Measurements from ENCODE around the gene HP. TPM values are rescaled to one million over a fixed set of nuclear protein-coding genes. Genes with fewer than 3 reads are reported as not detected.
A peak's percentile ranks its signal among the peaks of the same experiment; 100 is the strongest.

Gene HP
- total RNA-seq, 1 donor from 2014 or later, result not detected

- peak; percentile 80 to 87 for DNase-seq (ENCODE audit: low spot score in 2 of 2, unreplicated experiment in 2 of 2)
- Mint-ChIP-seq H3K9me3 (no peaks in the 10 kb centered on the region), H3K27me3 (ENCODE audit: low read depth) (no peaks in the 10 kb centered on the region), H3K4me3 (peak within 1 kb of the TSS; percentile 98), H3K4me1 (peaks cover 26% of the 10 kb centered on the region), H3K27ac (peak within 1 kb of the TSS; percentile 97), H3K36me3 (peaks cover 19% of the 10 kb centered on the region)
- TF ChIP-seq CTCF (IDR thresholded peaks at IDR 0.05; ENCODE audit: unreplicated experiment), result no peak
Observed at GRCh38 chr16:72093448-72094265, 39.4 kb downstream of the HP start, which contains the start of the genes DHX38 and TXNL4B. Gene DHX38, plus strand, starts transcription at chr16:72093847. Its CDS starts 2,311 bp downstream, at chr16:72096158. Gene TXNL4B, minus strand, starts transcription at chr16:72093620. Its CDS starts 2,871 bp downstream, at chr16:72090749.

GRCh38 chr16:72094266-72094610, 39.9 kb downstream of the HP start:
- no peak for TF ChIP-seq CTCF (IDR thresholded peaks at IDR 0.05; ENCODE audit: unreplicated experiment)
- DNase-seq (ENCODE audit: low spot score in 2 of 2, unreplicated experiment in 2 of 2), result no peak
- peaks cover 26% of the 10 kb centered on the region for H3K4me1 Mint-ChIP-seq
- H3K27me3 Mint-ChIP-seq (ENCODE audit: low read depth), result no peaks in the 10 kb centered on the region
- peak overlapping the region; percentile 97 for H3K27ac Mint-ChIP-seq
- peaks cover 16% of the 10 kb centered on the region for H3K36me3 Mint-ChIP-seq
- peak overlapping the region; percentile 98 for H3K4me3 Mint-ChIP-seq
- no peaks in the 10 kb centered on the region for H3K9me3 Mint-ChIP-seq

DNA sequence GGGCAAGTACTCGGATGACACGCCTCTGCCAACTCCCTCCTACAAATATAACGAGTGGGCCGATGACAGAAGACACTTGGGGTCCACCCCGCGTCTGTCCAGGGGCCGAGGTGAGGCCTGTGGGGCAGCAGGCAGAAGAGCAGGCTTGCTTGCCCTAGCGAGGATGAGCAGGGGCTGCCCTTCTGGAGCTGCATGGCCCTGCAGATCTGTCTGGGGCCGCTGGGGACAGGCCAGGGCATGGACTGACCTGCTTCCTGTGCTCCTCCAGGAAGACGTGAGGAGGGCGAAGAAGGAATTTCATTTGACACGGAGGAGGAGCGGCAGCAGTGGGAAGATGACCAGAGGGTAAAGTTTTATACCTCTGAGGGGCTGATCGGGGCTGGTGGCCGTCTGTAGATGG, 44.6 kb downstream of the HP start:
- H3K4me3 Mint-ChIP-seq, result no peak overlapping the region
- TF ChIP-seq CTCF (IDR thresholded peaks at IDR 0.05; ENCODE audit: unreplicated experiment), result no peak
- no peaks in the 10 kb centered on the region for H3K9me3 Mint-ChIP-seq
- peaks cover 7% of the 10 kb centered on the region for H3K4me1 Mint-ChIP-seq
- no peak for DNase-seq (ENCODE audit: low spot score in 2 of 2, unreplicated experiment in 2 of 2)
- no peaks in the 10 kb centered on the region for H3K27me3 Mint-ChIP-seq (ENCODE audit: low read depth)
- no peak overlapping the region for H3K27ac Mint-ChIP-seq
- peaks cover 24% of the 10 kb centered on the region for H3K36me3 Mint-ChIP-seq

GRCh38 chr16:72099377-72099818, 45.1 kb downstream of the HP start:
- DNase-seq (ENCODE audit: low spot score in 2 of 2, unreplicated experiment in 2 of 2), result peak in 1 of 2 experiments; percentile 49
- Mint-ChIP-seq H3K36me3 (peaks cover 29% of the 10 kb centered on the region), H3K27me3 (ENCODE audit: low read depth) (no peaks in the 10 kb centered on the region), H3K27ac (no peak overlapping the region), H3K4me1 (peaks cover 7% of the 10 kb centered on the region), H3K9me3 (no peaks in the 10 kb centered on the region), H3K4me3 (no peak overlapping the region)
- peak; percentile 39 for TF ChIP-seq CTCF (IDR thresholded peaks at IDR 0.05; ENCODE audit: unreplicated experiment)

DNA sequence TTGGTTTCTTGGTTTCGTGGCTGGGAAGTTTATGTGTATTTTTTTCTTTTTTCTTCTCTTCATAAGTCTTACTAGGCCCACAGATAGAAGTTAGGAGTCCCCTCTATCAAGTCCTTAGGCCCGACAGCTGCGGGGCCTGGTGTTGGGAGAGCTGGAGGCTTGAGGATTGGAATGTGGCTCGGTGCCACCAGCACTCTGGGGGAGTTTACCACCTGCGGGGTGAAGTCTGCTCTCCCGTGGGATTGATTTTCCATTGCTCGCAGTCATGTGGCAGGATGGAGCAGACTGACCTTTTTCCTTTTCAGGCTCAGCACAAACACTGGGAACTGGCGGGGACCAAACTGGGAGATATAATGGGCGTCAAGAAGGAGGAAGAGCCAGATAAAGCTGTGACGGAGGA, 46.9 kb downstream of the HP start:
- peaks cover 42% of the 10 kb centered on the region for H3K36me3 Mint-ChIP-seq

More for the DNA sequence above, 46.9 kb downstream of the HP start:
- no peak overlapping the region for H3K4me3 Mint-ChIP-seq
- DNase-seq (ENCODE audit: low spot score in 2 of 2, unreplicated experiment in 2 of 2), result no peak
- H3K9me3 Mint-ChIP-seq, result no peaks in the 10 kb centered on the region
- no peaks in the 10 kb centered on the region for H3K27me3 Mint-ChIP-seq (ENCODE audit: low read depth)
- H3K4me1 Mint-ChIP-seq, result no peaks in the 10 kb centered on the region
- no peak for TF ChIP-seq CTCF (IDR thresholded peaks at IDR 0.05; ENCODE audit: unreplicated experiment)
- H3K27ac Mint-ChIP-seq, result no peak overlapping the region

Data from mesothelial cell of epicardium (in vitro differentiated cells).